Neural progenitor cell (in vitro differentiated cells): ENCODE data around the gene SIRPA. TPM values are rescaled to one million over a fixed set of nuclear protein-coding genes. Genes with fewer than 3 reads are reported as not detected.

Experiments used
- DNase-seq: peaks from one replicate; pipeline ENCODE4 v3.0.0-alpha.2; 2016; ENCODE audit warnings: low spot score
- H2AFZ ChIP-seq: fragments of 200-600 bp; sonication (generic); replicated peaks from 2 replicates; pipeline ENCODE4 v1.6.1; 2016; ENCODE audit warnings: antibody characterized with exemption
- H3F3A ChIP-seq: fragments of 200-600 bp; sonication (generic); 2 replicates; pipeline ENCODE4 v1.6.1; 2016; ENCODE audit warnings: antibody characterized with exemption, low read depth
- H3K27ac ChIP-seq: fragments of 200-600 bp; sonication (generic); 2 replicates; pipeline ENCODE4 v1.5.1; 2016; ENCODE audit warnings: mild to moderate bottlenecking
- H3K27me3 ChIP-seq: fragments of 200-600 bp; sonication (generic); 2 replicates; pipeline ENCODE4 v1.6.1; 2016; ENCODE audit warnings: mild to moderate bottlenecking, moderate library complexity
- H3K36me3 ChIP-seq: fragments of 200-600 bp; sonication (generic); 2 replicates; pipeline ENCODE4 v1.5.1; 2016
- H3K4me1 ChIP-seq: fragments of 200-600 bp; sonication (generic); 2 replicates; pipeline ENCODE4 v1.6.1; 2016; ENCODE audit warnings: mixed run types
- H3K4me2 ChIP-seq: fragments of 200-600 bp; sonication (generic); 2 replicates; pipeline ENCODE4 v1.6.1; 2016
- H3K4me3 ChIP-seq: fragments of 200-600 bp; sonication (generic); 2 replicates; pipeline ENCODE4 v1.5.1; 2016
- H3K79me2 ChIP-seq: fragments of 200-600 bp; sonication (generic); 2 replicates; pipeline ENCODE4 v1.6.1; 2016; ENCODE audit warnings: low read depth
- H3K9ac ChIP-seq: fragments of 200-600 bp; sonication (generic); 2 replicates; pipeline ENCODE4 v1.6.1; 2016
- H3K9me3 ChIP-seq: fragments of 200-600 bp; sonication (generic); 2 replicates; pipeline ENCODE4 v1.5.1; 2016; ENCODE audit warnings: low read depth
- H4K20me1 ChIP-seq: fragments of 200-600 bp; sonication (generic); 2 replicates; pipeline ENCODE4 v1.6.1; 2016; ENCODE audit warnings: low read depth
- H3K27ac Mint-ChIP-seq: 3 replicates; pipeline ENCODE4 v1.8.0; 2021; ENCODE audit warnings: mixed read lengths
- H3K27me3 Mint-ChIP-seq: 2 replicates; pipeline ENCODE4 v1.8.0; 2022; ENCODE audit warnings: low read depth, mild to moderate bottlenecking, inconsistent platforms, moderate library complexity, mixed read lengths; ENCODE audit not compliant: insufficient read depth
- H3K36me3 Mint-ChIP-seq: 3 replicates; pipeline ENCODE4 v1.8.0; 2021; ENCODE audit warnings: mixed read lengths
- H3K4me1 Mint-ChIP-seq: 3 replicates; pipeline ENCODE4 v1.8.0; 2021; ENCODE audit warnings: mixed read lengths
- H3K4me3 Mint-ChIP-seq: 3 replicates; pipeline ENCODE4 v1.8.0; 2021; ENCODE audit warnings: mild to moderate bottlenecking, moderate library complexity, mixed read lengths
- H3K9me3 Mint-ChIP-seq: 3 replicates; pipeline ENCODE4 v1.8.0; 2020; ENCODE audit warnings: mixed read lengths
- CTCF ChIP-seq: fragments of 200-600 bp; sonication (generic); IDR thresholded peaks from 2 replicates; pipeline ENCODE4 v1.5.1; 2017; ENCODE audit warnings: antibody characterized with exemption, mild to moderate bottlenecking
- EZH2 ChIP-seq: fragments of 200-600 bp; sonication (generic); IDR thresholded peaks from 2 replicates; pipeline ENCODE4 v1.6.1; 2017; ENCODE audit warnings: antibody characterized with exemption, mild to moderate bottlenecking, moderate library complexity
- EZH2phosphoT487 ChIP-seq: fragments of 200-600 bp; sonication (generic); IDR thresholded peaks from 2 replicates; pipeline ENCODE4 v1.6.1; 2017; ENCODE audit warnings: antibody characterized with exemption
- total RNA-seq: library from RNA; depleted of rRNA; stranded (reverse); fragments of >200 nt; gene quantifications from 2 replicates; pipeline ENCODE4 v1.2.3, GENCODE V29; 2015; ENCODE audit warnings: low replicate concordance

The SIRPA gene
- total RNA-seq, 1 donor from 2014 or later: 5.1 TPM

GRCh38 chr20:1871807-1872458 is 23.3 kb upstream of the SIRPA start:
- no peak overlapping the region for H3K4me3 Mint-ChIP-seq
- Histone ChIP-seq H3K9me3 (no peaks in the 10 kb centered on the region), H4K20me1 (no peaks in the 10 kb centered on the region), H2AFZ (no peak overlapping the region), H3K4me3 (no peak overlapping the region), H3K79me2 (no peaks in the 10 kb centered on the region), H3K27ac (no peak overlapping the region), H3F3A (no peaks in the 10 kb centered on the region), H3K27me3 (no peaks in the 10 kb centered on the region), H3K4me2 (no peak overlapping the region), H3K9ac (no peak overlapping the region), H3K4me1 (no peaks in the 10 kb centered on the region), H3K36me3 (no peaks in the 10 kb centered on the region)
- H3K4me1 Mint-ChIP-seq: peaks cover 31% of the 10 kb centered on the region
- H3K27me3 Mint-ChIP-seq: peaks cover 19% of the 10 kb centered on the region
- no peak overlapping the region for H3K27ac Mint-ChIP-seq
- no peaks in the 10 kb centered on the region for H3K36me3 Mint-ChIP-seq
- TF ChIP-seq EZH2phosphoT487 (no peak), CTCF (no peak), EZH2 (no peak)
- no peaks in the 10 kb centered on the region for H3K9me3 Mint-ChIP-seq
- DNase-seq: no peak

DNA sequence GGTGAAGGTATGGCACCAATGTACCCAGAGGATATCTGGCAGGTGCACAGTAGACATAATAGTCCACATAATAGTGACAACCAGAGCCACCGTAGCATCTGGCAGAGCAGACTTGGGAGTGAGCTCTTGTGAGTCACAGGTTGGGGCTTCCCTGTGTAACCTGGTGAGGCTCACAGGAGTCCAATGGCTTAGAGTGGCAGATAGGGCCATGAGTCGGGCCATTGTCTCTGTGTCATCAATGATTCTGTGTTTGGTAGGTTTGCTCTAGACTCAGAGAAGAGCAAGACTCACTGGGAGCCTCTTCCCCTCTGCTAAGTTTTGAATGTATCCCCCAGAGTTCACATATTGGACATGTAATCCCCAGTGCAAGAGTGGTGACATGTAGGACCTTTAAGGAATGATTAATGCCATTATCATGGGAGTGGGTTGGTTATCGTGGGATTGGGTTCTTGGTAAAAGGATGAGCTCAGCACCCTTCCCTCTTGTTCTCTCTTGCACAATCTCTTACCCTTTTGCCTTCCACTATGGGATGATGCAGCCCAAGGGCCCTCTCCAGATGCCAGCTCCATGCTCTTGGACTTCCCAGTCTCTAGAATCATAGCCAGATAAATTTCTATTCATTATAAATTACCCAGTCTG is 22.6 kb upstream of the SIRPA start:
- Mint-ChIP-seq H3K4me1 (peaks cover 31% of the 10 kb centered on the region), H3K27ac (no peak overlapping the region), H3K4me3 (no peak overlapping the region), H3K36me3 (no peaks in the 10 kb centered on the region), H3K27me3 (peaks cover 21% of the 10 kb centered on the region), H3K9me3 (no peaks in the 10 kb centered on the region)
- H4K20me1 ChIP-seq: no peaks in the 10 kb centered on the region
- no peaks in the 10 kb centered on the region for H3K27me3 ChIP-seq
- no peaks in the 10 kb centered on the region for H3K4me1 ChIP-seq
- TF ChIP-seq CTCF: no peak
- TF ChIP-seq EZH2: no peak
- no peak for TF ChIP-seq EZH2phosphoT487
- no peak overlapping the region for H3K9ac ChIP-seq
- no peaks in the 10 kb centered on the region for H3K79me2 ChIP-seq
- DNase-seq: no peak
- no peak overlapping the region for H3K4me3 ChIP-seq
- no peaks in the 10 kb centered on the region for H3K36me3 ChIP-seq
- no peaks in the 10 kb centered on the region for H3F3A ChIP-seq
- no peaks in the 10 kb centered on the region for H3K9me3 ChIP-seq
- no peak overlapping the region for H3K4me2 ChIP-seq
- H3K27ac ChIP-seq: no peak overlapping the region
- H2AFZ ChIP-seq: no peak overlapping the region

- Histone ChIP-seq H3K79me2 (no peaks in the 10 kb centered on the region), H3K27ac (no peak overlapping the region), H3K4me3 (no peak overlapping the region), H3K4me2 (no peak overlapping the region), H3K36me3 (no peaks in the 10 kb centered on the region), H3K27me3 (no peaks in the 10 kb centered on the region), H3F3A (no peaks in the 10 kb centered on the region), H3K4me1 (no peaks in the 10 kb centered on the region), H2AFZ (no peak overlapping the region), H4K20me1 (no peaks in the 10 kb centered on the region), H3K9me3 (no peaks in the 10 kb centered on the region), H3K9ac (no peak overlapping the region)
- Mint-ChIP-seq H3K36me3 (no peaks in the 10 kb centered on the region), H3K9me3 (no peaks in the 10 kb centered on the region), H3K4me1 (peaks cover 34% of the 10 kb centered on the region), H3K27me3 (peaks cover 18% of the 10 kb centered on the region), H3K4me3 (peak overlapping the region; percentile 39), H3K27ac (peak overlapping the region; percentile 43)
- no peak for DNase-seq
- no peak for TF ChIP-seq CTCF
- no peak for TF ChIP-seq EZH2
- TF ChIP-seq EZH2phosphoT487: no peak
These were observed 20.6 kb upstream of the SIRPA start for GRCh38 chr20:1874450-1875182.
